ENCODE data around the gene ARL14EPL.
"Not testable (repeated sequence)": the region's sequence is repeated elsewhere in the genome, so short reads cannot be mapped to it uniquely, and the experiment has no call there.

The ARL14EPL gene

DNA sequence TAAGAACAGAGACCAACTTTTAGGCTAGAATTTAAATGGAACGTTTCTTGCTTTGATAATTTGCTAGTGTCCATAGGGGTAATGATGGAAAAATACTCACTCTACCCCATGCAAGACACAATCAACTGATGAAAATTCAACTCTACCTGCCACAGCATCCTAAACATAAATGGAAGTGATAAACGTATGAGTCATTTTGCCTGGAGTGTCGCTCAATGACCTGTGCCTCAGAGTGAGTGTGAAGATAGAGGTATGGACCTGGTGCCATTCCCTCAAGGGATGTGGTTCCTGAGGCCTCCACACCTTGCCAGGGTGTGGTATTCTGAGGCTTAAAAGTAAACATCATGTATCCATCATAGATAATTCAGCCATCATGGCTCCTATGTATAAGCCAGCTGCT, 14.0 kb downstream of the ARL14EPL start:
- DNase-seq (ENCODE audit: extremely low read depth in 1 of 2, low read depth in 1 of 2), result no peak

DNA sequence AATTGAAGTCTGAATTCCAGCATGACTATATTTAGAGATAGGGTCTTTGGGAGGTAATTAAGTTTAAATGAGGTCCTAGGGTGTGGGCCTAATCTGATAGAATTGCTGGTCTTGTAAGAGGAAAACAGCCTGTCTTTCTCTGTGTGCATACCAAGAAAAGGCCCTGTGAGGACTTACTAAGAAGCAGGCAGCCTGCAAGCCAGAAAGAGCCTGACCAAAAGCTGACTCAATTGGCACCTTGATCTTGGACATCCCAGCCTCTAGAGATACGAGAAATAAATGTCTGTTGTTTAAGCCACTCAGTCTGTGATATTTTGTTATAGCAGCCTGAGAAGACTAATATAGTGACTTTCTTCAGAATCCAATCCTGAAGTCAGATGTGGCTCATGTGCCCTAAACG, 14.6 kb downstream of the ARL14EPL start:
- no peak for DNase-seq (ENCODE audit: extremely low read depth in 1 of 2, low read depth in 1 of 2)

DNA sequence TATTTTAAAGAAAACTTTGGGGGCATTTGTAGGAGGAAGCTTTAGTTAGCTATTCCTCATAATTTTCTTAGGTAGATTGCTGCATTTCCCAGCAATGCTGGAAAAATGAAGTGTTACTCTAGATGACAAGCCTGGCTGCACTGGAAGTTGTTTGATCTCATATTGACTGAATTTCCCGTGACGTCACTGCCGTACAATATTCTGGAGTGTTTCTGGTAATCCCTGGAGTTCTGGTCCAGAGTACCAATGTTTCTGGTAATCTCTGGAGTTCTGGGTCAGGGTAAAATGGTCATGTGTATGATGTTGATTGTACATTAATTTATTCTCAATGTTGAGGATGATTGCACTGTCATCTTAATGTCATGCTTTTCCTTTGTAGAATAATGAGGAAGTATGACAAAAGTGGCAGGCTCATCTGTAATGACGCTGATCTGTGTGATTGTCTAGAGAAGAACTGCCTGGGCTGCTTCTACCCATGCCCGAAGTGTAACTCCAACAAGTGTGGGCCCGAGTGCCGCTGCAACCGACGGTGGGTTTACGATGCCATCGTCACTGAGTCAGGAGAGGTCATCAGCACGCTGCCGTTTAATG, 26.2 kb downstream of the ARL14EPL start:
- DNase-seq (ENCODE audit: extremely low read depth in 1 of 2, low read depth in 1 of 2), result no peak

DNA sequence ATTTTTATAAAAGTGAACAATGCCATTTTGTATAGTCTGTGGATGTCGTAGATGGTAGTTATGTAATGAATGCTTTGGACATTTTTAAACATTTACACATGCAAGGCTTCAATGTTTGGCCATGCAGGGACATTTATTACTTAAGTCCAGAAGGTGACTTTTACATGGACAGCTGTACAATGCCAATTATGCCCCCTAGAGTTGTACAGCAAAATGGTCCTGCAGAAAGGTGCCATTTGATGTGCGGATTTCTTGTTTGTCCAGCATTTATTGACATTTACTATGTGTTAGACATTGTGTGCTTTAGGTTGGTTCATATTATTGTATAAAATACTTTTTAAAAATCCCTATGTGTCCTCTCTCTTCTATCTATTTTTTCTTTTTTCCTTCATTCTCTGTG, 30.1 kb downstream of the ARL14EPL start:
- DNase-seq (ENCODE audit: extremely low read depth in 1 of 2, low read depth in 1 of 2), result no peak

DNA sequence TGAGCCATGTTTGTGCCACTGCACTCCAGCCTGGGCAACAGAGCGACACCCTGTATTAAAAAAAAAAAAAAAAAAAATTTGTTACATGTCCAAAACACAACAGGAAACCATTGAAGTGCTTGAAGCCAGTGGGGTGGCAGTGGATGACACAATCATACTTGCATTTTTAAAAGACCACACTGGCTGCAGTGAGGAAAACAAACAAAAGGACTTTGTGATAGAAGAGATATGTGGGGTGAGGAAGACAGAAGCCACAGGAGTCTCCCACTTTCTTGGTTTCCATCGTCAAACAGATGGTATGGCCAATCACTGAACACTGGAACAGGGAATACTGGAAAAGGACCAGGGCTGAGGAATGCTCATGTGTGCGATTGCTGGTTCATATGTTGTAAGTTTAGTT, 31.7 kb downstream of the ARL14EPL start:
- DNase-seq (ENCODE audit: extremely low read depth in 1 of 2, low read depth in 1 of 2), result no peak

DNA sequence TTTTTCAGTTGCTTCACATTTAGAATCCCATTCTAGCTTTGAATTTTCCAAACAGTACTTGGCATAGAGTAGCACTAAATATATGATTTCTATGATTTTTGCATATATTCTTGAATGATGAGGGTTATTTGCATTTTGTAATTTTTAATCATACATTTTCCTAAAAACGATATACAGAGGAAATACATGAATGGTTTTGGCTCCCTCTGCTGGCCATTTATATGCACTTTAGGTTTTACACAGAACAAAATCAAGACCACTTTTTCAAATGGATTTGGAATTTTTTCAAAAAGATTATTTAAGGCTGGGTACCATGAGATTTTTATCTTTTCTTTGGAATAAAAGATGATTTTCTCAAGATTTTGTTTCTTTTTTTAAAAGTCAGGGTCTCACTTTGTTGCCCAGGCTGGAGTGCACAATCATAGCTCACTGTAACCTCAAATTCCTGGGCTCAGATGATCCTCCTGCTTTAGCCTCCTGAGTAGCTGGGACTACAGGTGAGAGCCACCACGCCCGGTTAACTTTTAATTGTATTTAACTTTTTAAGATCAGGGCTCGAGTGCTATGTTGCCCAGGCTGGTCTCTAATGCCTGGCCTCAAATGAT, 35.9 kb downstream of the ARL14EPL start:
- no peak for DNase-seq (ENCODE audit: extremely low read depth in 1 of 2, low read depth in 1 of 2)

DNA sequence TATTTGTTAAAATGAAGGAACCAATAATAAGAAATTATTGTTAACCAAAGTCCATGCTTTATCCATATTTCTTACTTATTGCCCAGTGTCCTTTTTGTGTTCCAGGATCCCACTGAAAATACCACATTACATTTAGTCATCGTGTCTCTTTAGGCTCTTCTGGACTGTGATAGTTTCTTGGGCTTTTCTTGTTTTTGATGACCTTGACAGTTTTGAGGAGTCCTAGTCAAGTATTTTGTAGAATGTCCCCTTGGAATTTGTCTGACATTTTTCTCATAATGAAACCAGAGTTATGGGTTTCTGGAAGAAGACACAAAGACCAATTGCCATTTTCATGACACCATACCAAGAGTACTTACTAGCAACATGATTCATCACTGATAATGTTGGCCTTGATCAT, 38.9 kb downstream of the ARL14EPL start:
- DNase-seq (ENCODE audit: extremely low read depth in 1 of 2, low read depth in 1 of 2), result no peak

DNA sequence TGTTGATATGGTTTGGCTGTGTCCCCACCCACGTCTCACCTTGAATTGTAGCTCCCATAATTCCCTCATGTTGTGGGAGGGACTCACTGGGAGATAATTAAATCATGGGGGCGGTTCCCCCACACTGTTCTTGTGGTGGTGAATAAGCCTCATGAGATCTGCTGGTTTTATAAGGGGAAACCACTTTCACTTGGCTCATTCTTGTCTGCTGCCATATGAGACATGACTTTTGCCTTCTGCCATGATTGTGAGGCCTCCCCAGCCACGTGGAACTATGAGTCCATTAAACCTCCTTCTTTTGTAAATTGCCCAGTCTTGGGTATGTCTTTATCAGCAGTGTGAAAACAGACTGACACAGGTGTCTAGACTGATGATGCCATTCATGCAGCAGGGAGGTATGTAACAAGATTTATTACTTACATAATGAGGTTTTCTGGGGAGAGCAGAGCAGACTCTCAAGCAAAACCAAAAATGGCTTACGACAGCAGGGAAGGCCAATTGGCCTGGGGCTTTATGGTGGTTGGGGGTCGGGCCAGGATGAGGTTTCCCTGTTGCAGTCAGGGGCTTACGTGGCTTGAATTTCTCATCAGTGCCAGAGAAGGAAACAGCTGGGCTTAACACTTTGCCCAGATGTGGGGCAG, 43.0 kb downstream of the ARL14EPL start:
- no peak for DNase-seq (ENCODE audit: extremely low read depth in 1 of 2, low read depth in 1 of 2)

DNA sequence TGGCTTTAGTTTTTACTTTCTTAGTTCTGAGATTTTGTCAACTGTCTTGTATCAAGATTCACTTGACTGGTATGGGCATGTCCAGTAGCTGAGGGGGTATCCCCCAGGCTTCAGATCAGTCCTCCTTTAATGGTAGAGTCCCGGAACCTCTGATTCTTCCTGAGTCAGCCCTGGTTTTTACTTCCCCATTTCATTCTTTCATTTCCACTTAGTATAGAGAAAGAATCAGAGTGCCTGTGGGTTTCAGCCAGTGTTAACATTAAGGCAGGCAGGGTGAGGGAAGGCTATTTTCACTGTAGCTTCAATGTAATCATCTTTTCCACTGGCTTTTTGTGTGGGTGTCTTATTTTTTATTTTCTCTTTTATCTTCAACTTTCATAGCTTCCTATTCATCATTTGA, 44.2 kb downstream of the ARL14EPL start:
- DNase-seq (ENCODE audit: extremely low read depth in 1 of 2, low read depth in 1 of 2), result no peak

DNA sequence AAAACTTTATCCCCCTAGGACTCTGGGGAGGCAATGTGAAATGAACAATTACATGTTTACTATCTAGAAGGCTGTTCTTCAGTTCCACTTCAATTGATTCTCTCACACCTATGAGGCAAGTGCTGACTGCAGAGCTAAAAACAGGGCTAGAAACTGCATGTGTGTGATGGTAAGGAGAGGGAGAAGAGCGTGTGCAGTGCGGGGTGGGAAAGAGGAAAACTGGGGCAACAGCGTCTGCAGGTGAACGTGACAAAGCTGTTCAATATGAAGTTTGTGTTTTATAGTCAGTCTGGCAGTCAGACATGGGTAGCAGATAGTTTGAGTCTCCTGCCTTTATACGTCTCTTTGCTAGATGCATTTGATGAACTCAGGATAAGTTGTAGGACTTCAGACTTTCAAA, 45.9 kb downstream of the ARL14EPL start:
- no peak for DNase-seq (ENCODE audit: extremely low read depth in 1 of 2, low read depth in 1 of 2)

DNA sequence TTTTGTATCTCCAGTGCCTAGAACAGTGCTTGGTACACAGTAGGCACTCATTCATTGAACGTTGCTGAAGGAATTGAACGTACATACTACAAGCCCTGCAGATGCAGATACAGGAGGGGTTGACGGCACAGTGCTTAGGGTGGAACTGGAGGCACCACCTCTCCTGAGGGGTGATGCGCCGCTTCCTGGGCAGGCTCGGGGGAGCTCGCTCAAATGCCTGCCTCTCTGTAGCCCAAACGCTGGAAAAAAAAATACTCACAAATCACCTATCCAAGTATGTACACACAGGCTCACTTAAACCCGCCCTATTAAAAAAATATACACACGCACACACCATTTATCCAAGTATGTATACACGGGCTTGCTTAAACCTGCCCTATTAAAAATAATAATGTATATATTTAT, 52.0 kb downstream of the ARL14EPL start:
- no peak for DNase-seq (ENCODE audit: extremely low read depth in 1 of 2, low read depth in 1 of 2)

DNA sequence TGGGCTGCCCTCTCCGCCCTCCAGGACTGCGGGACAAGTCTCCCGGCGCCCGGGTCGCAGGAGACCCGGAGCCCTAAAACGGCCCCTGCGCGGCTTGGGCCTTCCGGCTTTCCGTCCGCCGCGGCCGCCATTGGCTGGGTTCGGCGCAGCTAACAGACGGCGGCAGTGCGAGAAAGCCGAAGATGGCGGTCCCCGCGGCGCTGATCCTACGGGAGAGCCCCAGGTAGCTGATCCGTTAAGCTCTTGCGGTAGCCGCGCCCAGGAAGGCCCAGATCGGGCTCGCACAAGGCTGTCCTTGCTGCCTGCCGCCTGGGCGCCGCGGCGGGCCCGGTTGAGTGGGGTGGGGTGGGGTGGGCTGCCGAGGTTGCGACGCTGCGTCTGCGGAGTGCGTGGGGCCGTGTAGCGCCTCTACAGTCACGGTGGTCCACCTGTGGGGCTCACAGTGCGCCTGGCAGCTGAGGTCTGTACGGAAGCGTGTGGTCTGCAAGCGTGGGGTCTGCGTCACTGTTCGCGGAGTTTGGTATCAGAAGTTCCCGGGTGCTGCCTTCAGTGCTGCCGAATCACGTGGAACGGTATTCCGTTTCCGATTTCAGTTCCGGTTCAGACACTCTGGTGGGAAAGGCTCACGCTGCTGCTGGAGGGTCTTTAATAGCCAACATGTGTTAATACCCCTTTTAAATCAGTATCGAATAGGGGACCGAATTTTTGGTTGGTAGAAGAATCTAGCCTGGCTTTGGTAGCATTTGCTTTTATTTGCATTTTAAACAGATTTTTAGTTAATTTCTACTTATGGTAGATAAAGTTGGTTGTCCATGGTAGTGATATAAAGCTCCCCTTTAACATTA, 52.8 kb downstream of the ARL14EPL start, which contains the start of gene COMMD10:
TSS of gene COMMD10 (plus strand) at position 155 of the 845 bp plus-strand sequence.
- DNase-seq (ENCODE audit: extremely low read depth in 1 of 2, low read depth in 1 of 2), result peak; percentile 60 to 72

DNA sequence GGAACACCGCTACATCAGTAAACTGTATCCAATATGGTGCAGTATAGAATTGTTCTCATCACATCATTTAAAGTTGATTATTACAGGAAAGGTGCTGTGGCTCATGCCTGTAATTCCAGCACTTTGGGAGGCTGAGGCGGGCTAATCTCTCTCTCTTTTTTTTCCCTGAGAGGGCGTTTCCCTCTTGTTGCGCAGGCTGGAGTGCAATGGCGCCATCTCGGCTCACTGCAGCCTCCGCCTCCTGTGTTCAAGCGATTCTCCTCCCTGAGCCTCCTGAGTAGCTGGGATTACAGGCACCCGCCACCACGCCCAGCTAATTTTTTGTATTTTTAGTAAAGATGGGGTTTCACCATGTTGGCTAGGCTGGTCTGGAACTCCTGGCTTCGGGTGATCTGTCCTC, 54.0 kb downstream of the ARL14EPL start:
- not testable (repeated sequence) for DNase-seq (ENCODE audit: extremely low read depth in 1 of 2, low read depth in 1 of 2)

DNA sequence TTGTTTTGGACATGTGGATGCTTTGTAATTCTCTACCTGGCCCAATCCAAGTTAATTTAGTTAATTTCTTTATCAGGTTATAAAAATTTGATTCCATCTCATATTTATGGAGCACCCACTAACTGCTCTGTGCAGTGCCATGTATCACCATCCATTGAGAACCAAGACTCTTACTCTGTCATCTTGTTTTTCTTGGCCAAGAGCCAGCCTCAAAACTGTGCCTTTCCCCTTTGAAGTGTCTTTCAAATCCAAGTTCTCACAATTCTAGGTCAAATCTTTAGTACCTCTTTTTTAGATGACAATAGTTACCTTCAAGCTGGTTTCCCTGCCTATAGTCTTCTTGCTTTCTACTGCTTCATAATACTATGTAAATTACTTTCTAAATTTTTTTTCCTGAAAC, 55.8 kb downstream of the ARL14EPL start:
- no peak for DNase-seq (ENCODE audit: extremely low read depth in 1 of 2, low read depth in 1 of 2)

DNA sequence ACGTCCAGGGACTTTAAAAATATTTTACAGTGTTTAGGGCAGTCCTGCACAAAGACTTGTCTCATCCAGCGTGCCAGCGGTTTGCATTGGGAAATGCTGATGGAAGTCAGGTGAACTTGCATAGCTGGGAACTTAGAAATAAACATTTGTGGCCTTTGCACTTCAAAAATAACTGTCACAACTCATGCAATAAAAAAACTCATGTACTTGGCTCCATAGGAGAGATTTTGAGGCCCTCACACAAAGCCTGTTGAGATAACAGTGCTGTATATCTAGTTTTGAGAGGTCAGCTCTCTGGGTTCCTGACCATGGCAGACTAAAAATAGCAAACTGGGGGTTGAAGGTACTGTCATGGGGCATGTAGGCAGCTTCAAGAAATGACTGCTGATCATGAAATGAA, 58.0 kb downstream of the ARL14EPL start:
- DNase-seq (ENCODE audit: extremely low read depth in 1 of 2, low read depth in 1 of 2), result no peak

DNA sequence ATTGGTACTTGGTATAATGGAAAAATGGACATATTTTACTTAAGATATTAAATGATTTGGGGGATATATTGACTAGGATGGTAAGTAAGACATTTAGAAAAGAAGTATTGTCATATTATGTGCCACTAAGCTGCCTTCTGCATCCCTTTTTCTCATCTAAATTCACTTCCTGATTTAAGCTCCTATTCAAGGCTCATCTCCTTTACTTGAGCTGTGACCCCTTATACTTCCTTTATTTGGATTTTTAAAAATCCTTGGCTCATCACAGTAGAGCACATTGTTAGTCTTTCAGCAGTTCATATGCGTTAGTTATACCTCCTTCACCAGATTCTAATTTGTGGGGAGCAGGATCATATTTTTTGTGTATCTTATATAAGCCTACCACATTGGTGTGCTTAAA, 59.1 kb downstream of the ARL14EPL start:
- no peak for DNase-seq (ENCODE audit: extremely low read depth in 1 of 2, low read depth in 1 of 2)

DNA sequence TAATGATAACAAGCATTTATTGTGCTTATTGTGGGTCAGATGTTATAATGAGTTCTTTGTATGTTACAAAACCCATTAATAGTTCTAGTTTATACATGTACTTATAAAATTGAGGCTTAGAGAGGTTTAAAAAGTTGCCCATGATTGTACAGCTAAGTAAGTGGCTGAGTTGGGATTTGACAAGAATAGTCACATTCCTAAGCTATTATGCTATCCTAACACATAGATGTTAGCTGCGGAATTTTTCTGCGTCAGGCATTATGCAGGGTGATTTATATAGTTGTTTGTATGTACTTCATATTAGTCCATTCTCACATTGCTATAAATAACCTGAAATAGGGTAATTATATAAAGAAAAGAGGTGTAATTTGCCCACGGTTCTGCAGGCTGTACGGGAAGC, 65.0 kb downstream of the ARL14EPL start:
- DNase-seq (ENCODE audit: extremely low read depth in 1 of 2, low read depth in 1 of 2), result no peak

DNA sequence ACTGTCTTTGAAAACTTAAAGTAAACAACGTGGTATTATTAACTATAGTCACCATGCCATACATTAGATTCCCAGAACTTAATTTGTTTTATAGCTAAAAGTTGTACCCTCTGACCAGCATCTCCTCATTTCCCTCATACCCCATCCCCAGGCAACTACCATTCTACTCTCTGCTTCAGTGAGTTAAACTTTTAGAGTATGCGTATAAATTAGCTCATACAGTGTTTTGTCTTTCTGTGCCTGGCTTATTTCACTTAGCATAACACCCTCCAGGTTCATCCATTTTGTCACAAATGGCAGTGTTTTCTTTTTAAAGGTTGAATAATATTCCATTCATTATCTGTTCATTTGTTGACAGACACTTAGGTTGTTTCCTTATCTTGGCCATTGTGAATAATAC, 66.7 kb downstream of the ARL14EPL start:
- no peak for DNase-seq (ENCODE audit: extremely low read depth in 1 of 2, low read depth in 1 of 2)

DNA sequence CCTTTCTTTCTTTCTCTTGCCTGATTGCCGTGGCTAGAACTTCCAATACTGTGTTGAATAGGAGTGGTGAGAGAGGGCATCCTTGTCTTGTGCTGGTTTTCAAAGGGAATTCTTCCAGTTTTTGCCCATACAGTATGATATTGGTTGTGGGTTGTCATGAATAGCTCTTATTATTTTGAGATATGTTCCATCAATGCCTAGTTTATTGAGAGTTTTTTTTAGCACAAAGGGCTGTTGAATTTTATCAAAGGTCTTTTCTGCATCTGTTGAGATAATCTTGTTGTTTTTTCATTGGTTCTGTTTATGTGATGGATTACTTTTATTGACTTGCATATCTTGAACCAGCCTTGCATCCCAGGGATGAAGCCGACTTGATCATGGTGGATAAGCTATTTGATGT, 72.7 kb downstream of the ARL14EPL start:
- not testable (repeated sequence) for DNase-seq (ENCODE audit: extremely low read depth in 1 of 2, low read depth in 1 of 2)
